Measurements from ENCODE around the gene WDR27. TPM values are rescaled to one million over a fixed set of nuclear protein-coding genes. Genes with fewer than 3 reads are reported as not detected.

The WDR27 gene
- total RNA-seq, 2 donors from 2014 or later, result 17.8 to 53.1 TPM

- intact Hi-C loops (cut with DNase I), result no loop called here
- Histone ChIP-seq H3K36me3 (no peaks in the 10 kb centered on the region), H3K4me3 (no peak overlapping the region), H3K27ac (no peak overlapping the region), H3K27me3 (replicated peaks; ENCODE audit: insufficient read depth) (no peaks in the 10 kb centered on the region), H3K4me1 (replicated peaks) (no peaks in the 10 kb centered on the region), H3K9me3 (no peaks in the 10 kb centered on the region)
- TF ChIP-seq POLR2AphosphoS5 (IDR thresholded peaks at IDR 0.05) (no peak), POLR2A (IDR thresholded peaks at IDR 0.05) (no peak), CTCF (IDR thresholded peaks at IDR 0.05) (no peak)
- no peak for DNase-seq (ENCODE audit: low spot score)
- WGBS, result 93% methylated on average over 33 of the region's 33 CpGs
These were observed 137.2 kb downstream of the WDR27 start for GRCh38 chr6:169564453-169565240.

GRCh38 chr6:169561665-169562064, 140.2 kb downstream of the WDR27 start:
- no peak for DNase-seq (ENCODE audit: low spot score)
- no peak overlapping the region for H3K27ac ChIP-seq
- H3K9me3 ChIP-seq, result no peaks in the 10 kb centered on the region
- H3K4me1 ChIP-seq (replicated peaks), result no peaks in the 10 kb centered on the region
- H3K27me3 ChIP-seq (replicated peaks; ENCODE audit: insufficient read depth), result no peaks in the 10 kb centered on the region
- TF ChIP-seq POLR2AphosphoS5 (IDR thresholded peaks at IDR 0.05) (no peak), POLR2A (IDR thresholded peaks at IDR 0.05) (no peak), CTCF (IDR thresholded peaks at IDR 0.05) (no peak)
- H3K36me3 ChIP-seq, result no peaks in the 10 kb centered on the region
- intact Hi-C loops (cut with DNase I), result no loop called here
- H3K4me3 ChIP-seq, result no peak overlapping the region
- WGBS, result 94% methylated on average over 1 of the region's 1 CpG

DNA sequence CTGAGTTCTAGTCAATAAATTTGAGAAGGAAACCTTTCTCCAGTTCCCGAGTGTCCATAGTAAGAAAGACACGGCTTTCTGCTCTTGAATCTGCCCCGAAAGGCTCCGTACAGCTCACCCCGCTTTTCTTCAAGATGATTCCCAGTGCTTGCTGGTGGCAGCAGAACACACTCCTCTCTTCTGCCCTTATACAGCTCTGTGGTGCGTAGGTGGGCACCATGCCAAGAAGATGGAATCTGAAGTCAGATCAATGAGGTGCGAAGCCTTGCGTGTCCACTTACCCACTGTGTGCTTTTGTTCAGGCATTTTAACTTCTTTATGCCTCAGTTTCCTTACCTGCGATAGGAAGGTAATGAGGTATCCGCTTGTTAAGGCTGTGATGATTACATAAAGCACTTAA, 142.2 kb downstream of the WDR27 start:
- Histone ChIP-seq H3K27me3 (replicated peaks; ENCODE audit: insufficient read depth) (no peaks in the 10 kb centered on the region), H3K36me3 (no peaks in the 10 kb centered on the region), H3K4me3 (no peak overlapping the region), H3K9me3 (no peaks in the 10 kb centered on the region), H3K4me1 (replicated peaks) (no peaks in the 10 kb centered on the region), H3K27ac (no peak overlapping the region)
- intact Hi-C loops (cut with DNase I), result no loop called here
- DNase-seq (ENCODE audit: low spot score), result no peak
- no peak for TF ChIP-seq POLR2A (IDR thresholded peaks at IDR 0.05)
- no peak for TF ChIP-seq CTCF (IDR thresholded peaks at IDR 0.05)
- no peak for TF ChIP-seq POLR2AphosphoS5 (IDR thresholded peaks at IDR 0.05)
- WGBS, result 97% methylated on average over 10 of the region's 10 CpGs

DNA sequence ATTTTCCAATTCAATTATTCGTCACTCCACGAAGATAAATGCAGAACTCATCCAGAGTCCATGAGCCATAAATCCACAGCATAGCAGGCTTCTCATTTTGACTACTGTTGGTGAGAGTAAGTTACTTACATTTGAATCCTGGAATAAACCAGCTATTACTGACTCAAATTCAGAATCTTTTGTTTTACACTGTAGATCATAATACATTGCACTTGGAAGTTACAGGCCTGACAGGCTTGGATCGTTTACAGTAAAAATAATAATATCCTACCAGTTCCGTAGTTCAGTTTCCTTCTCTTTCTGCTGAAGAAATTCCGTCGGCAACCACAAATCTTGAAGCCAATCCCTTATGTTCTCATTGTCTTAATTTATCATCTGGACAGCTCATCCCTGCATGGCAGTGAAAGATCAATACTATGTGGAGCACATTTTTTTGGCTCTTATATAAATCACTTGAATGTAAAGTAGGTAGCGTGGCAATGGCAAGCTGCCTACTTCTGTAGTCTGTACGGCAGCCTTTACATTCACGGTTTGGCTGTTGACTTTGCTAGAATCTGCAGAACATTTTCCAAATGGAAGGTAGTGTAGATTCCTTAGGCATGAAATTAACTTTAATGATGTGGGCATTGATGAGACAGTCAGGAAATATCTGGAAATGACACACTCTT, 142.9 kb downstream of the WDR27 start:
- intact Hi-C loops (cut with DNase I), result no loop called here
- WGBS, result 92% methylated on average over 9 of the region's 9 CpGs
- no peaks in the 10 kb centered on the region for H3K36me3 ChIP-seq
- H3K4me1 ChIP-seq (replicated peaks), result no peaks in the 10 kb centered on the region
- no peak for DNase-seq (ENCODE audit: low spot score)
- no peaks in the 10 kb centered on the region for H3K27me3 ChIP-seq (replicated peaks; ENCODE audit: insufficient read depth)
- no peaks in the 10 kb centered on the region for H3K9me3 ChIP-seq
- H3K4me3 ChIP-seq, result no peak overlapping the region
- H3K27ac ChIP-seq, result no peak overlapping the region
- no peak for TF ChIP-seq POLR2AphosphoS5 (IDR thresholded peaks at IDR 0.05)
- no peak for TF ChIP-seq CTCF (IDR thresholded peaks at IDR 0.05)
- no peak for TF ChIP-seq POLR2A (IDR thresholded peaks at IDR 0.05)

- Histone ChIP-seq H3K9me3 (no peaks in the 10 kb centered on the region), H3K4me1 (replicated peaks) (no peaks in the 10 kb centered on the region), H3K4me3 (no peak overlapping the region), H3K36me3 (no peaks in the 10 kb centered on the region), H3K27ac (no peak overlapping the region), H3K27me3 (replicated peaks; ENCODE audit: insufficient read depth) (no peaks in the 10 kb centered on the region)
- 94% methylated on average over 8 of the region's 8 CpGs for WGBS
- intact Hi-C loops (cut with DNase I), result no loop called here
- TF ChIP-seq POLR2A (IDR thresholded peaks at IDR 0.05) (no peak), POLR2AphosphoS5 (IDR thresholded peaks at IDR 0.05) (no peak), CTCF (IDR thresholded peaks at IDR 0.05) (no peak)
- no peak for DNase-seq (ENCODE audit: low spot score)
These were observed 143.5 kb downstream of the WDR27 start for GRCh38 chr6:169558378-169558773.

All from prostate gland (tissue), 2 donors.